Measurements from ENCODE around the gene PEMT. TPM values are rescaled to one million over a fixed set of nuclear protein-coding genes. Genes with fewer than 3 reads are reported as not detected.

PEMT gene
- total and polyA plus RNA-seq, 2 donors (not counting 1 experiment from before 2014, with no cell fraction given) = 18.0 to 18.6 TPM

GRCh38 chr17:17605729-17606088, 14.2 kb upstream of the PEMT start:
- H3K79me2 ChIP-seq (ENCODE audit: control insufficient read depth, insufficient read depth, low read length) = no peaks in the 10 kb centered on the region
- no peaks in the 10 kb centered on the region for H4K20me1 ChIP-seq (ENCODE audit: control insufficient read depth, extremely low read depth, insufficient read depth, low read length)
- H3K27me3 ChIP-seq (ENCODE audit: control insufficient read depth, insufficient read depth, low read length) = no peaks in the 10 kb centered on the region
- no peak overlapping the region for H3K27ac ChIP-seq (ENCODE audit: insufficient read depth, low read length)
- no peak overlapping the region for H3K4me2 ChIP-seq (ENCODE audit: extremely low read depth, insufficient read depth, low read length)
- no peak overlapping the region for H3K9ac ChIP-seq (ENCODE audit: insufficient read depth, low read length)
- H3K9me3 ChIP-seq (ENCODE audit: control insufficient read depth, insufficient read depth, low read depth, low read length) = no peaks in the 10 kb centered on the region
- DNase-seq (ENCODE audit: low read depth in 2 of 2) = peak; percentile 15 to 74
- no peaks in the 10 kb centered on the region for H3K36me3 ChIP-seq (ENCODE audit: control insufficient read depth, insufficient read depth, low read length)
- no peak overlapping the region for H2AFZ ChIP-seq (ENCODE audit: low read length)
- no peak overlapping the region for H3K4me3 ChIP-seq (replicated peaks in 1 of 4; ENCODE audit: control extremely low read depth in 1 of 4, insufficient read depth in 1 of 4, low read depth in 3 of 4, low read length in 4 of 4)
- H3K4me1 ChIP-seq (ENCODE audit: control insufficient read depth, extremely low read depth, insufficient read depth, low read length) = no peaks in the 10 kb centered on the region
- TF ChIP-seq EZH2 (IDR thresholded peaks at IDR 0.05; ENCODE audit: low read length, missing control alignments) = no peak
- no peak for TF ChIP-seq CTCF (conservative IDR thresholded peaks at IDR 0.05 in 1 of 2, IDR thresholded peaks at IDR 0.05 in 1 of 2; ENCODE audit: low read depth in 1 of 2, low read length in 2 of 2)

- Histone ChIP-seq H3K79me2 (ENCODE audit: control insufficient read depth, insufficient read depth, low read length) (no peaks in the 10 kb centered on the region), H3K4me3 (replicated peaks in 1 of 4; ENCODE audit: control extremely low read depth in 1 of 4, insufficient read depth in 1 of 4, low read depth in 3 of 4, low read length in 4 of 4) (no peak overlapping the region), H3K4me1 (ENCODE audit: control insufficient read depth, extremely low read depth, insufficient read depth, low read length) (no peaks in the 10 kb centered on the region), H4K20me1 (ENCODE audit: control insufficient read depth, extremely low read depth, insufficient read depth, low read length) (no peaks in the 10 kb centered on the region), H3K9ac (ENCODE audit: insufficient read depth, low read length) (no peak overlapping the region), H3K36me3 (ENCODE audit: control insufficient read depth, insufficient read depth, low read length) (no peaks in the 10 kb centered on the region), H3K27ac (ENCODE audit: insufficient read depth, low read length) (no peak overlapping the region), H3K4me2 (ENCODE audit: extremely low read depth, insufficient read depth, low read length) (no peak overlapping the region), H2AFZ (ENCODE audit: low read length) (no peak overlapping the region), H3K27me3 (ENCODE audit: control insufficient read depth, insufficient read depth, low read length) (no peaks in the 10 kb centered on the region), H3K9me3 (ENCODE audit: control insufficient read depth, insufficient read depth, low read depth, low read length) (no peaks in the 10 kb centered on the region)
- TF ChIP-seq EZH2 (IDR thresholded peaks at IDR 0.05; ENCODE audit: low read length, missing control alignments) (no peak), CTCF (conservative IDR thresholded peaks at IDR 0.05 in 1 of 2, IDR thresholded peaks at IDR 0.05 in 1 of 2; ENCODE audit: low read depth in 1 of 2, low read length in 2 of 2) (no peak)
- DNase-seq (ENCODE audit: low read depth in 2 of 2) = no peak
Observed at GRCh38 chr17:17605083-17605728, 13.7 kb upstream of the PEMT start.

- Histone ChIP-seq H3K9ac (ENCODE audit: insufficient read depth, low read length) (no peak overlapping the region), H3K79me2 (ENCODE audit: control insufficient read depth, insufficient read depth, low read length) (no peaks in the 10 kb centered on the region), H3K9me3 (ENCODE audit: control insufficient read depth, insufficient read depth, low read depth, low read length) (no peaks in the 10 kb centered on the region), H3K4me1 (ENCODE audit: control insufficient read depth, extremely low read depth, insufficient read depth, low read length) (no peaks in the 10 kb centered on the region), H2AFZ (ENCODE audit: low read length) (no peak overlapping the region), H3K4me3 (replicated peaks in 1 of 4; ENCODE audit: control extremely low read depth in 1 of 4, insufficient read depth in 1 of 4, low read depth in 3 of 4, low read length in 4 of 4) (no peak overlapping the region), H3K27me3 (ENCODE audit: control insufficient read depth, insufficient read depth, low read length) (no peaks in the 10 kb centered on the region), H3K27ac (ENCODE audit: insufficient read depth, low read length) (no peak overlapping the region), H4K20me1 (ENCODE audit: control insufficient read depth, extremely low read depth, insufficient read depth, low read length) (no peaks in the 10 kb centered on the region), H3K36me3 (ENCODE audit: control insufficient read depth, insufficient read depth, low read length) (no peaks in the 10 kb centered on the region), H3K4me2 (ENCODE audit: extremely low read depth, insufficient read depth, low read length) (no peak overlapping the region)
- no peak for DNase-seq (ENCODE audit: low read depth in 2 of 2)
- TF ChIP-seq EZH2 (IDR thresholded peaks at IDR 0.05; ENCODE audit: low read length, missing control alignments) = no peak
- no peak for TF ChIP-seq CTCF (conservative IDR thresholded peaks at IDR 0.05 in 1 of 2, IDR thresholded peaks at IDR 0.05 in 1 of 2; ENCODE audit: low read depth in 1 of 2, low read length in 2 of 2)
Observed at GRCh38 chr17:17603895-17604225, 12.4 kb upstream of the PEMT start.

All from fibroblast of lung (primary cell).